AG08395 (cell line): ENCODE measurements around the gene DEFB108B.
"Not testable (repeated sequence)": the region's sequence is repeated elsewhere in the genome, so short reads cannot be mapped to it uniquely, and the experiment has no call there.

ENCODE experiments used
- DNase-seq: peaks from one replicate; pipeline ENCODE4 v3.0.0; 2012; ENCODE audit warnings: mixed read lengths, low spot score

Gene DEFB108B

GRCh38 chr11:71821539-71821938, 11.5 kb upstream of the DEFB108B start:
- DNase-seq, result not testable (repeated sequence)

DNA sequence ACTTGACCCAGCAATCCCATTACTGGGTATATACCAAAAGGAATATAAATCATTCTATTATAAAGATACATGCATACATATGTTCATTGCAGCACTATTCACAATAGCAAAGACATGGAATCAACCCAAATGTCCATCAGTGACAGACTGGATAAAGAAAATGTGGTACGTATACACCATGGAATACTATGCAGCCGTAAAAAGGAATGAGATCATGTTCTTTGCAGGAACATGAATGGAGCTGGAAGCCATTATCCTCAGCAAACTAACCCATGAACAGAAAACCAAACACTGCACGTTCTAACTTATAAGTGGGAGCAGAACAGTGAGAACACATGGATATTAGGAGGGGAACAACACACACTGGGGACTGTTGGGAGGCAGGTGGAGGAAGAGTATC, 3.8 kb upstream of the DEFB108B start:
- DNase-seq, result not testable (repeated sequence)

DNA sequence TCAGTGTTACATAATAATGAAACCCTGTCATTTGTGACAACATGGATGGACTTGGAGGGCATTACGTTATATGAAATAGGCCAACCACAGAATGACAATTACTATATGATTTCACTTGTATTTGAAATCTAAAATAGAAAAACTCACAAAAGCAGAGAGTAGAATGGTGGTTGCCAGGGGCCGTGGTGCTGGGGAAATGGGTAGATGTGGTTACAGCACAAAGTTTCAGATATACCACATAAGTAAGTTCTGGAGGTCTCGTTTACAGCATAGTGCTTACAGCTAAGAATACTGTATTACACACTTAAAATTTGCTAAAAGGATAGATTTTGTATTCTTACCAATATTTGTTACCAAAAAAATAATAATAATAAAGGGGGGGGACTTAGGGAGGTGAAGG, 3.3 kb upstream of the DEFB108B start:
- not testable (repeated sequence) for DNase-seq

DNA sequence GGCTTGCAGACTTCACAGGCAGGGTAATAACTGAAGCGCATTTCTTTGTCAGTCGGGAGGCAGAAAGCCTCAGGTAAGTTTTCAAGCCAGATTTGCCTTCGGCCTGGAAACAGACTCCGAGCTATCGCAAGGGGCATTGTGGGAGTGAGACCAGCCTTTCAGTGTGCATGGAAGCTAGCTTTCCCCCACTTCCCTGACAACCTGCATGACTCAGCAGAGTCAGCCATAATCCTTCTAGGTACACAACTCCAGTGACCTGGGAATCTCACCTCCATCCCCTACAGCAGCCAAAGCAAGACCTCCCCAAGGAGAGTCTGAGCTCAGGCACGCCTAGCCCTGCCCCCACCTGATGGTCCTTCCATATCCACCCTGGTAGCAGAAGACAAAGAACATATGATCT, 9.7 kb downstream of the DEFB108B start:
- not testable (repeated sequence) for DNase-seq

DNA sequence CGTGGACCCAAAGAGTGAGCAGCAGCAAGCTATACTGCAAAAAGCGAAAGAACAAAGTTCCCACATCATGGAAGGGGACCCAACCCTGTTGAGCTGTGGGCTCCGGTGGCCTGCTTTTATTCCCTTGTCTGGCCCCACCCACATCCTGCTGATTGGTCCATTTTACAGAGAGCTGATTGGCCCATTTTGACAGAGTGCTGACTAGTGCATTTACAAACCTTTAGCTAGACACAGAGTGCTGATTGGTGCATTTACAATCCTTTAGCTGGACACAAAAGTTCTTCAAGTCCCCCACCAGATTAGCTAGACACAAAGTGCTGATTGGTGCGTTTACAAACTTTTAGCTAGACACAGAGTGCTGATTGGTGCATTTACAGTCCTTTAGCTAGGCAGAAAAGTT, 10.4 kb downstream of the DEFB108B start:
- not testable (repeated sequence) for DNase-seq

DNA sequence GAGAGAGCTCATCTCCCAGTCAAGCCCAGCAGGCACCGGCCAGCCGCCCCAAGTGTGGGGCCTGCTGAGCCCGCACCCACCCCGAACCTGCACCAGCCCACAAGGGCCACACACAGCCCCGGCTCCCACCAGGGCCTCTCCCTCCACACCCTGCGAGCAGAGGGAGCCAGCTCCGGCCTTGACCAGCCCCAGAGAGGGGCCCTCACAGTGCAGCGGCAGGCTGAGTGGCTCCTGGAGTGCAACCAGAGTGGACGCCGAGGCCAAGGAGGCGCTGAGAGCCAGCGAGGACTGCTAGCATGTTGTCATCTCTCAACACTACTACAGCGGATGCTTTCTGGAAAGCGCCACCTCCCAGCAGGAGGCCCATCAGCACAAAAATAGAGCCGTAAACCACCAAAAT, 10.9 kb downstream of the DEFB108B start:
- no peak for DNase-seq

DNA sequence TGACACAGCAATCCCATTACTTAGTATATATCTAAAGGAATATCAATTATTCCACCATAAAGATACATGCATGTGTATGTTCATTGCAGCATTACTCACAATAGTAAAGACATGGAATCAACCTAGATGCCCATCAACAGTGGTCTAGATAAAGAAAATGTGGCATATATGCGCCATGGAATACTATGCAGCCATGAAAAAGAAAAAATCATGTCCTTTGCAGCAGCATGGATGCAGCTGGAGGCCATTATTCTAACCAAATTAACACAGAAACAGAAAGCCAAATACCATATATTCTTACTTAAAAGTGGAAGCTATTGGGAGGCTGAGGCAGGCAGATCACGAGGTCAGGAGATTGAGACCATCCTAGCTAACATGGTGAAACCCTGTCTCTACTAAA, 20.9 kb downstream of the DEFB108B start:
- DNase-seq, result not testable (repeated sequence)

DNA sequence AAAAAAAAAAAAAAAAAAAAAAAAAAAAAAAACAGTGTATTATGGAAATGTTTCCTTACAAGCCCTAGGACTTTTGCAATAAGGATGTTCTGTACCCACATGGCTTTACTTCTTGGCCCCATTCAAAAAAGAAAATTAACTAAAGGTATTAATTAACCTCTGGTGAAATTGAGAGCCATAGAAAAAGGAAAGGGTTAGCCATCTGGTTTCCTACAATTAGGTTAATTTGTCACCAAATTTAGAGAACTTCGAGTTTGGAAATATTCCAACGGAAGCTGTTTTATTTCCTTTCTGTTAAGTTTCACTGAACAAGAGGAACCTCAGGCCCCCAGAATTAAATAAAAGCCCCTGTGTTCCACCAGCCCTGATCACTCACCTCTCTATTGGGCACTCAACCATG, 22.9 kb downstream of the DEFB108B start:
- DNase-seq, result not testable (repeated sequence)

GRCh38 chr11:71860835-71861234, 27.8 kb downstream of the DEFB108B start:
- DNase-seq, result not testable (repeated sequence)

- DNase-seq, result not testable (repeated sequence)
These were observed 31.1 kb downstream of the DEFB108B start for GRCh38 chr11:71863978-71864627.

- not testable (repeated sequence) for DNase-seq
These were observed 34.2 kb downstream of the DEFB108B start for GRCh38 chr11:71867209-71867608.

DNA sequence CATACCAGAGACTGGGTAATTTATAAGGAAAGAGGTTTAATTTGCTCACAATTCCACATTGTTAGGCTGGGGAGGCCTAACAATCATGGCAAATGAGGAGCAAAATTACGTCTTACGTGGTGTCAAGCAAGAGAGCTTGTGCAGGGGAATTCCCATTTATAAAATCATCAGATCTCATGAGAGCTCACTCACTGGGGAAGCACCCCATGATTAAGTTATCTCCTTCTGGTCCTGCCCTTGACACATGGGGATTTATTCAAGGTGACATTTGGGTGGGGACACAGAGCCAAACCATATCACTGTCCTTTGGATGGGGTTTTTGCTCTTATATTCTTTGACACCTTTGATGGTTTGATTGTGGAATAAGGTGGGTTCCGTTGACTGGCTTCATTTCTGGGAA, 36.9 kb downstream of the DEFB108B start:
- DNase-seq, result not testable (repeated sequence)

GRCh38 chr11:71870661-71871060, 37.7 kb downstream of the DEFB108B start:
- DNase-seq, result not testable (repeated sequence)

- not testable (repeated sequence) for DNase-seq
These were observed 43.3 kb downstream of the DEFB108B start for GRCh38 chr11:71876262-71876661.

DNA sequence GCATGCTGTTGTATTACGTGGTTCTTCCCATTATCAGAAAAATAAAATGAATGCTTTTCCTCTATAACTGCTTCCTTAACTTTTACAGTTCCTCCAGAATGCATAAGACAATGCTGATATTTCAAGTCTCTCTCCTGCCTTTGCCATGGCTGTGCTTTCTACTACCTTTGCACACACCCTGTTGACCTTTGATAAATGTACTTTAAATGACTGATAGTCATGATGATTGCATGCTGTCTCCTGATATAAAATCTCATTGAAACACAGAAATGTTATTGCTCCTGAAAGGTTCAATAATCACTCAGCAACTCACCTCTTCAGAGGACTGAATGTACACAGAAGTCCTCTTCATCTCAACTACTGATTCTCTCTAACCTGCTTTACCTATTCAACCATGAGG, 45.1 kb downstream of the DEFB108B start, which contains the start of gene DEFB131B:
Gene DEFB131B (plus strand): TSS at position 395 of the 400 bp plus-strand sequence. CDS start 0 bp downstream, at position 395.
- DNase-seq, result not testable (repeated sequence)

- DNase-seq, result not testable (repeated sequence)
These were observed 52.8 kb downstream of the DEFB108B start for GRCh38 chr11:71885806-71886205.
